ENCODE results near the gene CKAP2L.

CKAP2L gene

DNA sequence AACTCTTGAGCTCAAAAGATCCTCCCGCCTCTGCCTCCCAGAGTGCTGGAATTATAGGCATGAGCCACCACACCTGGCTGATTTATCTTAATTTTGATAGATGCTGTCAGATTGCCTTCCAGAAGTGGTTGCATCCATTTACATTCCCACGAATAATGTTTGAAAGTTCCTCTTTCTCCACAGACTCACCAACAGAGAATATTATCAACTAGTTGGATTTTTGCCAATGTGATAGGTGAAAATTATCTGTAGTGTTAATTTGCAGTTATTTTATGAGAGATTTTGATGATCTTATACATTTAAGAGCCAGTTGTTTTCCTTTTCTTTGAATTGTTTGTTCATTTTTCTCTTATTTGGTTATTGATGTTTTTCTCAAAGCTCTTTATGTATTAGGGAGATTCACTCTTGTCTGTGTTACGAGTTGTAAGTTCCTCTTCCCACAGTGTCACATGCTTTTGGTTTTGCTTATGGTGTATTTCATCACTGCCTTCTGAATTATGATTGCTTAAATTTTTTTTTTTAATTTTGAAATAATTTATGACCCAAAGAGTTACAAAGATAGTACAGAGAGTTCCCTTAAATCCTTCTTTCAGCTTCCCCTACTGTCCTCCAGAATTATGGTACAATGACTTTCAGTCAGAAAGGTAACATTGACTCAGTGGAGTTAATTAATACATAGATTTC is 64.3 kb downstream of the CKAP2L start:
- H3K9me2 ChIP-seq (replicated peaks; ENCODE audit: insufficient read depth, low read length) = no peaks in the 10 kb centered on the region
- no peaks in the 10 kb centered on the region for H3K9me3 ChIP-seq (replicated peaks; ENCODE audit: insufficient read depth, low read length)
- no peak overlapping the region for H3K9ac ChIP-seq (ENCODE audit: low read length)
- no peak overlapping the region for H3K4me3 ChIP-seq (ENCODE audit: low read length)
- H3K79me2 ChIP-seq (ENCODE audit: low read length) = no peaks in the 10 kb centered on the region
- no peak for DNase-seq
- H3K4me2 ChIP-seq (ENCODE audit: low read depth, low read length) = no peak overlapping the region
- no peak overlapping the region for H2AFZ ChIP-seq (ENCODE audit: low read length)
- H3K36me3 ChIP-seq (replicated peaks; ENCODE audit: insufficient read depth, low read length) = no peaks in the 10 kb centered on the region
- no peaks in the 10 kb centered on the region for H3K27me3 ChIP-seq (replicated peaks; ENCODE audit: insufficient read depth, low read length)
- TF ChIP-seq EZH2 (optimal IDR thresholded peaks at IDR 0.05; ENCODE audit: low read depth, low read length) (no peak), EZH2phosphoT487 (IDR thresholded peaks at IDR 0.05; ENCODE audit: low read length) (no peak), CTCF (IDR thresholded peaks at IDR 0.05; ENCODE audit: low read length) (no peak)
- H3K27ac ChIP-seq (ENCODE audit: low read length) = no peak overlapping the region
- H3K4me1 ChIP-seq (ENCODE audit: low read length) = no peaks in the 10 kb centered on the region
- H4K20me1 ChIP-seq (ENCODE audit: insufficient read depth, low read length) = no peaks in the 10 kb centered on the region
- H3F3A ChIP-seq (ENCODE audit: insufficient read depth, low read length) = no peaks in the 10 kb centered on the region

- Histone ChIP-seq H3K27ac (ENCODE audit: low read length) (no peak overlapping the region), H3K27me3 (replicated peaks; ENCODE audit: insufficient read depth, low read length) (no peaks in the 10 kb centered on the region), H3K4me1 (ENCODE audit: low read length) (no peaks in the 10 kb centered on the region), H2AFZ (ENCODE audit: low read length) (no peak overlapping the region), H3K79me2 (ENCODE audit: low read length) (no peaks in the 10 kb centered on the region), H3K4me2 (ENCODE audit: low read depth, low read length) (no peak overlapping the region), H3K9me3 (replicated peaks; ENCODE audit: insufficient read depth, low read length) (no peaks in the 10 kb centered on the region), H4K20me1 (ENCODE audit: insufficient read depth, low read length) (no peaks in the 10 kb centered on the region), H3K36me3 (replicated peaks; ENCODE audit: insufficient read depth, low read length) (no peaks in the 10 kb centered on the region), H3K9me2 (replicated peaks; ENCODE audit: insufficient read depth, low read length) (no peaks in the 10 kb centered on the region), H3K9ac (ENCODE audit: low read length) (no peak overlapping the region), H3K4me3 (ENCODE audit: low read length) (no peak overlapping the region), H3F3A (ENCODE audit: insufficient read depth, low read length) (no peaks in the 10 kb centered on the region)
- TF ChIP-seq EZH2phosphoT487 (IDR thresholded peaks at IDR 0.05; ENCODE audit: low read length) (no peak), CTCF (IDR thresholded peaks at IDR 0.05; ENCODE audit: low read length) (no peak), EZH2 (optimal IDR thresholded peaks at IDR 0.05; ENCODE audit: low read depth, low read length) (no peak)
- DNase-seq = no peak
Observed at GRCh38 chr2:112698834-112699515, 65.4 kb downstream of the CKAP2L start.

- Histone ChIP-seq H3K4me2 (ENCODE audit: low read depth, low read length) (no peak overlapping the region), H3K9me3 (replicated peaks; ENCODE audit: insufficient read depth, low read length) (no peaks in the 10 kb centered on the region), H4K20me1 (ENCODE audit: insufficient read depth, low read length) (no peaks in the 10 kb centered on the region), H3K9ac (ENCODE audit: low read length) (no peak overlapping the region), H3K4me3 (ENCODE audit: low read length) (no peak overlapping the region), H2AFZ (ENCODE audit: low read length) (no peak overlapping the region), H3K27ac (ENCODE audit: low read length) (no peak overlapping the region), H3K36me3 (replicated peaks; ENCODE audit: insufficient read depth, low read length) (no peaks in the 10 kb centered on the region), H3K79me2 (ENCODE audit: low read length) (no peaks in the 10 kb centered on the region), H3F3A (ENCODE audit: insufficient read depth, low read length) (peaks cover 16% of the 10 kb centered on the region), H3K27me3 (replicated peaks; ENCODE audit: insufficient read depth, low read length) (no peaks in the 10 kb centered on the region), H3K4me1 (ENCODE audit: low read length) (peaks cover 24% of the 10 kb centered on the region), H3K9me2 (replicated peaks; ENCODE audit: insufficient read depth, low read length) (no peaks in the 10 kb centered on the region)
- TF ChIP-seq CTCF (IDR thresholded peaks at IDR 0.05; ENCODE audit: low read length) (no peak), EZH2phosphoT487 (IDR thresholded peaks at IDR 0.05; ENCODE audit: low read length) (no peak), EZH2 (optimal IDR thresholded peaks at IDR 0.05; ENCODE audit: low read depth, low read length) (no peak)
- DNase-seq = no peak
Observed at GRCh38 chr2:112694182-112694581, 70.2 kb downstream of the CKAP2L start.

Measured in MM.1S (cell line).